GM21737 (cell line): ENCODE measurements around the gene PSMB5.

Experiments used
- ATAC-seq: cut with Tn5 transposase; IDR thresholded peaks from one replicate; pipeline ENCODE4 v1.9.1; 2021; ENCODE audit warnings: mild to moderate bottlenecking, moderate library complexity; ENCODE audit not compliant: unreplicated experiment

Gene PSMB5

DNA sequence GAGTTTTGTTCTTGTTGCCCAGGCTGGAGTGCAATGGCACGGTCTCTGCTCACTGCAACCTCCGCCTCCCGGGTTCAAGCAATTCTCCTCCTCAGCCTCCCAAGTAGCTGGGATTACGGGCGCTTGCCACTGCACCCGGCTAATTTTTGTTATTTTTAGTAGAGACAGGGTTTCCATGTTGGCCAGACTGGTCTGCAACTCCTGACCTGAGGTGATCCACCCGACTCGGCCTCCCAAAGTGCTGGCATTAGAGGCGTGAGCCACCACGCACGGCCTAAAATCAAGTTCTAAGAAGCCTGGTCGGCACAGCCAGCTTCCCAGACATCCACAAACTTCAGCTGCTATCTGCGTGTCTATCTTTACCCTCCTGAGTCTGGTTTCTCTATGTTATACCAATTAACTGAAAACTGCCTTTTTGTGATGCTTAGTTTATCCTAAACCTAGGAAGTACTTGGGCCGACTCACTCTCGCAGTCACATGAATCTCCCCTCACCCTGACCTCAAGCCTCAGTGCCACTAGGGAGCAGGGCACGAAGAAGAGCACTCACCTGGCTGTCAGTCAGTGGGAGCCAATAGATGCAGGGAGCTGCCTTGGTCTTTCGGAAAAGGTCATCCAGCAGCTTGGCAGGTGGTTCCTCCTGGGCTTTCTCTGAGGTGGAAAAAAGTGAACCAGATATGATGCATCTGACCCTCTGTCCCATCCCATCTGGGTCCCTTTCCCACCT lies 26.0 kb upstream of the PSMB5 start:
- ATAC-seq: no peak

DNA sequence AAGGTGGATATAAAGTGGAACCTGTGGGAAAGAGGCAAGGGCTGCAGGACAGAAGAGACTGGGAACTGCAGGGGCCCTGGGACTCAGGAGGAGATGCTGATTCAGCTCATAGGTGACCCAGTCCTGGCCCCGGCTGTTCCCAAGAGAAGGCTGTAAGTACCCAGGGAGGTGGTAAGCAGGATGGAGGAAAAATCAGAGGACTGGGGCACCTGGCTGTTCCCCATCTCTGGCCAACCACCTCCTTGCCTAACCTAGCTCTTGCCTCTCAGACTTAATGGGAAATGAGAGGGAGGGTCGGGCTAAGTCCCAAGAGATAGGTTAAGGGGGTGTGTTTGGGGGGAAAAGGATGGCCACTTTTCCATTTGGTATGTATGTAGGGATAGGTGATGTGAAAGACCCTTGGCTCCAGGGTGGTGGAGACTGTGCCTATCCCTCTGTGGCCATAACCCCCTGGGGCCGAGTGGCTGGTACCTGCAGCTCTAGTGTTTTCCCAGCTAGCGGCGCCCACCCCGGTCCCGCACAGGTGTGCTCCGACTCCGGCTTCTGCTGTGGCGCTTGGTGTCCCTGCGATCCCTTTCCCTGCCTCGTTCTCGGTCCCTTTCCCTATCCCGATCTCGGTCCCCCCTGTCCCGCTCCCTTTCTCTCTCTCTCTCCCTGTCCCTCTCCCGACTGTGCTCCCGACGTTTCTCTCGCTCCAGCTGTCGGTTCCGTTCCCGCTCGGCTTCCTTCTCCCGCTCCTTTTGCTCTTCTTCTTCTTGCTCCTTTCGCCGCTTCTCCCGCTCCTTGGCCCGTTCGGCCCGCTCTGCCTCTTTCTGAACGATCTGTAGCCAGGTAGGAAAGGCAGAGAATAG lies 24.2 kb upstream of the PSMB5 start:
- no peak for ATAC-seq

DNA sequence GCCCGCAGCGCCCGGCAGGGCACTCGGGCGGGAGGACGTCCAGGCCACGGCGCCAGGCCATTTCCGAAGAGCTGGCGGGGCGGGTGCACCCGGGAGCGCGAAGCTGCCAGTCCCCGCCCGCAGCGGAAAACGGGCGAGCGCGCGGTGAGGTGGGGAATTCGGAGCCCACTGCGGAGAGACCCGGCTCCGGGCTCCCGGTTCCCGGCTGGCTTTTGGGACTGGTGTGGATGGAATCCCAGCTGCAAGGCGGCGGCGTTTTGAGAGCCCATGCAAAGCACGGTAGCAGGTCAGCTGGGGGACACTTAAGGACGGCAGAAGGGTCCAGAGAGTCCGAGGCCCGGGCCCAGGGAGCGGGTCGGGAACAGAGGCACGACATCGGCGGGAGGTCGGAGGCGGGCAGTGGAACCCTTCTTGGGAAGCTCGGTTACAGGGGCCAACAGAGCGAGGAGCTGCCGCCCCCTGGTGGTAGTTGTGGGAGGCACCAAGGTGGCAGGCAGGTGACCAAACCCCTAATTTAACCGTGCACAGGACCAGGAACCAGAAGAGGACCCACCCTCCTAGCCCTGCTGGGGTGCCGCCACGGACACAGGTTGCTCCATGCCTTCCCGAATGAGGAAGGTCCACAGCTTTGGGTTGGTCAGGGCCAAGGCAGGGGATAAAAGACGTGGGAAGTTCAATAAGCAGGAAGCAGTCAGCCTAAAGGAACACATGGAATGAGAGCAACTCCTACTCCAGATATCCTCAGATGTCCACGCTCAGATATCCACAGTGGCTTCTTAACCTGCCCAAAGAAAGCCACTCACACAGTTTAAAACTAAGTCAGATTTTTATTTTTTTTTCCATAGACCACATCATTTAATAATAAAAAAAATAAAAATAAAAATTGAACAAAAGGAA lies 23.3 kb upstream of the PSMB5 start:
- peak; percentile 53 for ATAC-seq

DNA sequence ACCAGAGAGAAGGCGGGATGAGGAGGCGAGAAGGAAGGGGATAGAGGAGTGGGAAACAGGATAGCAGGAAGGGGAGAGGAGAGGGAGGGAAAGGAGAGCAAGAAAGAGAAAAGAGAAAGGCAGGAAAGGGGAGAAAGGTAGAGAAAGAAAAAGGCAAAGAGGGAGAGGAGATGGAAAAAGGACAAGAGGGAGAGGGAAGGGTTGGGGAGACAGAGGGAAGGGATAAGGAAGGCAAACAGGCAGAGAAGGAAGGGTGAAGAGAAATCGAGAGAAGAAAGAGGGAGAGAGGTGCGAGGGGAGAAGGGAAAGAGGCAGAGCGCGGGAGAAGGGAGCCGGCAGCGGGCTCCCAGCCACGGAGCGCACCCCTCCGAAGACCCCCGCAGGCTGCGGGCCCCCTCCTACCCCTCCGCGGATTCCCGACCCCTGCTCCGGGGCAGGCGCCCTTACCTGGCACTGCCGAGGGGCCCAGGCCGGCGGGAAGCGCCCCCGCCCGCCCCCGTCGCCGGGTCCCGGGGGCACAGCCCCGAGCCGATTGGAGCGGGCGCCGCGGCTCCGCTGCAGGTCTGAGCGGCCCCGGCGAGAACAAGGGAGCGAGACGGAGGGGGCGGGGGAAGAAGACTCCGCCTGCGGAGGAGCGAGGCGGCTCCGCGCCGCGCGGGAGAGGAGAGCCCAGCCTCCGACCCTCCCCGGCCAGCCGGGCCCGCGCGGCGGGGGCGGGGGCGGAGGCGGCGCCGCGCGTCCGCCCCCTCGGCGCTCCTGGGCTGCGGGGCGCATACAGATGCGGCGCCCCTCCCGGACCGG lies 22.5 kb upstream of the PSMB5 start, which contains the start of gene CDH24:
Gene CDH24 (minus strand): TSS at position 565 of the 801 bp plus-strand sequence. CDS start 1,787 bp downstream, outside the sequence.
- peak; percentile 43 for ATAC-seq

DNA sequence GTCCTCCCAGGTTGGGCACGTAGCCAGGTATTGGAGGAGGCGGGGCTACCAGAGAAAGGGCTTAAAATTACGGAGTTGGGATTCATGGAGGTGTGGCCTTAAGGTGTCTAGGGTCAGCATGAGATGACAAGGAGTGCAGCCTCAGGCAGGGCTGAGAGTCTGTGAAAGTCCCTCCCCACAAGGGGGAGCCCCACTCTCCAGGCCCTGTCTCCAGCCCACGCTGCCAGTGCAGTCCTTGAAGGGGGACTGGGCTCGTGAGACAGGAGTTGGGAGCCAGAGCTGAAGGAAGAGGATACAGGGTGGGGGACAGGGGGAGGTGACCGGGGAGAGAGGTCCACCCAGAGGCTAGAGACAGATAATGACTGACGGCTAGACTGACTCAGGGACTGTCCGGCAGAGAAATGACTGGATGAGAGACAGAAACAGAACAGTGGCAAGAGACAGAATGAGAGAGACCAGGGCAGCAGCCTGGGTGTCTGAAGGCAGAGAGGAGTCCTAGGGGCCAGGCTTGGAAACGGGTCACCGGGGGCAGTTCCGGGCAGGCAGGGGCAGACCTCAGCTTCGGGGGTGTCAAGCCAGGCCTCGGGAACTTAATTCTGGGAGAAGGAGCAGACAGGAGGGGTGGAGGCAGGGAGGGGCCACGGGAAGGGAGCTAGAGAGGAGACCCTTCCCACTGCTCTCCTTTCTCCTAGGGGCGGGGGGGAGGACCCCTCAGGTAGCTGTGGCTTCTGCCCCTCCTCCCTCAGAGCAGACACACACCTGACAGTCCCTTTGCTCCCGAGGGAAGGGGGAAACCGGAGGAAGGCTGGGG lies 21.6 kb upstream of the PSMB5 start:
- peak; percentile 50 for ATAC-seq

DNA sequence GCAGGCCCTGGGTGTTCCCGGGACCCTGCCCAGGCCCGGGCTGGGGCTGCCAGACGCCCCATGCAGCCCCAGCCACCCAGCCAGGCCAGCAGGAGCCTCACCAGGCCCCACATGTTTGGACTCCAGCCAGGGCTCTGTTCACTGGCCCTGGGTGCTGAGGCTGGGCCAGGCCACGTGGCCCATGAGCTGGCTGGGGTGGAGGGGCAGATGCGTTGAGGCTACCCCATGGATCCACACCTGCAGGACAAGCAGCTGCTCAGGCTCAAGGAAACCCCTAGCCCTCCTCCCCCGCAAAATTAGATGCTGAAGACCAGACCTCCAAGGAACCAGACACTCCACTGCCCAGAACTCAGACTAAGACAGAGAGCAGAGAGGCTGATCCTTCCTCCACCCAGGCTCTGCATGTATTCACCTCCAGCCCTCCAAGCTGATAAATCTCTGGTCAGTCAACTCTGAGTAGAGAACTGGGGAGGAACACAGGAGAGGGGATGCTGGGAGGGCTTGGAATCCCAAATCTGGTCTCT lies 21.0 kb upstream of the PSMB5 start:
- no peak for ATAC-seq

DNA sequence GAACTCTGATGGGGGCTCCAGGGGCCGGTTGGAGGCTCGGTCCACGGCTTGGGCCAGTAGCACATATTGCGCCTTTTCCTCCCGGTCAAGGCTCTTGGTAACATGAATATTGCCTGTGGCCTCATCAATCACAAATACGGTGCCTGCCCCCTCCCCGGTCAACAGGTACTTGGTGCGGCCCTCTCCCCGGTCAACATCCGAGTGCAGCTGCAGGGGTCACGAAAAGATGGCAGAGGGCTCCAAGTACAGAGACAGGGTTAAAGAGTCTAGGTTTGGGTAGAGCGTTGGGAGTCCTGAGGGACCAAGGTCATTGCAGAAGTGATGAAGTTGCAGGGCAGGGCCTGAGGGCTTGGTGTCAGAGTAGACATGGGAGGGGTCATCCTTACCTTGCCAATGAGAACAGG lies 20.4 kb upstream of the PSMB5 start:
- no peak for ATAC-seq

DNA sequence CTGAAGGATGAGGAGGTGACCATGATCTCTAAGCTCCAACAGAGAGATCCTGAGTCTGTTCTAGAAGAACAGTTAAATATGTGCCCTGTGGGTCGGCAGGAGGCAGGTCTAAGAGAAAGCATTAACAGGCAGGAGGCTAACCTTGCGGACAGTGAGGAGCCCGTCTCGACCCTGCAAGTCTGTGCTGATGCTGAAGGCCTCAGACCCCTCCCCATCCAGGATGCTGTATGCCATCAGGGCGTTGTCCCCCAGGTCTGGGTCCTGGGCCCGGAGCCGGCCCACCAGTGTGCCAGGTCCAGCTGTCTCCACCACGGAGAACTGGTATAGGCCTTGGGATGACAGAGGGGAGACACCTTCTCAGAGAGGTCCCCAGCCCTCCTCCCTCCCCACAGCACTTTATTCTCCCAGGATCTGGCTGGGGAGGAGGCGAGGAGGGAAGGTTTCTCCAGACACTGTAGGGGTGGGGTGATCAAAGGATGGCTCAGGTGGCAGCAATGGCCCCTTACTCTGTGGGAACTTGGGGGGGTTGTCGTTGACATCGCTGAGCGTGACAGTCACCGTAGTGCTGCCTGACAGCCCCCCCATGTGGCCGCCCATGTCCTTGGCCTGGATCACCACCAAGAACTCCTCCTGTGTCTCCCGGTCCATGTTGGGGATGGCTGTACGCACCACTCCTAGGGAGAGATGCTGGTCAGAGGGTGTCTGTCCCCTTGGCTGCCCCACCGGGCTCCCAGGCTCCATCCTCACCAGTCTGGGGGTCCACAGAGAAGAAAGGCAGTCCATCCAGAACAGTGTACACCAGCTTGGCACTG lies 19.5 kb upstream of the PSMB5 start:
- no peak for ATAC-seq

DNA sequence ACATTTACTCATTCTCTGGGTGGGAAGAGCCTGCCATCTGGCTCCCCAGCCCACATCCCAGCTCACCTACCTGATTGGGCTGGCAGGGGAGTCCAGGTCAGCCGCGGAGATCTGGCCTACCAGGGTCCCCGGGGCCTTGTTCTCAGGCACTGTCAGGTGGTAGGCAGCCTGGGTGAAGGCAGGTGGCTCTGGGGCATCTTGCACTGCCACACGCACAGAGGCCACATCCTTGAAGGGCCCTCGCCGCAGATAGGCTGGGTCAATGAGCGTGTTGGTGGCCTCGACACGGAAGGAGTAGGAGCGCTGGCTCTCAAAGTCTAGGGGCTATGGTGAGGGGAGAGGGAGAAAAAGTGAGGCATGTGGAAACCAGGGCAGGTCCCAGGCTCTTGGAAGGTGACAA lies 18.7 kb upstream of the PSMB5 start:
- ATAC-seq: no peak

DNA sequence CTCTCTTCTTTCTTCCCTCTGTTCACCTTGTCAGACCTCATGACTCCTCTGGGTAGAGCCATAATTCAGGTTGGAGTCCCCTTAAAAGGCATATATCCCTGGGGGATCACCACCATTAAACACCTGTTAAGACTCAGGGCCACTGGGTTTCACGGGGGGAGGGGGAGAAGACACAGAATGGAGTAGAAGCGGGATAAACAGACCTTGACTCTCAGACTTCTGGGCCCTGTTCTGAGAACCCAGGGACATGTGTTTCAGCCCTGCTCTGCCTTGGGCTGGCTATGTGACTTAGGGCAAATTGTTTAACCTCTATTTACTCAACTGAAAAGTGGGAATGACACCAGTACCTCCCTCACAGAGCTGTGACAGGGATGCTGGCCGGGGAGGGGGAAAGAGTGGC lies 18.0 kb upstream of the PSMB5 start:
- no peak for ATAC-seq

DNA sequence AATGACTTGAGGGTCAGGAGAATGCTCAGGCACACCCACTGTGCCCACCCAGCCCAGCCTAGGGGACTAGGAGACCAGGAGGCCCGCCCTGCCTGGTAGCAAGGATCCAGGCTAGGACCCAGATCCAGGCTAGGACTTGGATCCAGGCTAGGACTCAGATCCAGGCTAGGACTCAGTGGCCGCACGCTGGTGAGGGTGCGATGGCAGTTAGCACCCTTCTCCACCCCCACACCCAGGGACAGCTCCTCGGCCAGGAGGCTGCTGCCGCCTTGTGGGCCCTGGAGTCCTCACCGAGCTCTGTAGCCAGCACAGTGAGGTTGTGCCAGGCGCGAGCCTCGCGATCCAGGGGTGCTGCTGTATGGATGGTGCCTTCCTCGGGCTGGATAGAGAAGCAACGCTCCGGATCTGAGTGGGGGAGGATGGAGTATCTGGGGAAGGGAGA lies 17.5 kb upstream of the PSMB5 start:
- ATAC-seq: no peak

DNA sequence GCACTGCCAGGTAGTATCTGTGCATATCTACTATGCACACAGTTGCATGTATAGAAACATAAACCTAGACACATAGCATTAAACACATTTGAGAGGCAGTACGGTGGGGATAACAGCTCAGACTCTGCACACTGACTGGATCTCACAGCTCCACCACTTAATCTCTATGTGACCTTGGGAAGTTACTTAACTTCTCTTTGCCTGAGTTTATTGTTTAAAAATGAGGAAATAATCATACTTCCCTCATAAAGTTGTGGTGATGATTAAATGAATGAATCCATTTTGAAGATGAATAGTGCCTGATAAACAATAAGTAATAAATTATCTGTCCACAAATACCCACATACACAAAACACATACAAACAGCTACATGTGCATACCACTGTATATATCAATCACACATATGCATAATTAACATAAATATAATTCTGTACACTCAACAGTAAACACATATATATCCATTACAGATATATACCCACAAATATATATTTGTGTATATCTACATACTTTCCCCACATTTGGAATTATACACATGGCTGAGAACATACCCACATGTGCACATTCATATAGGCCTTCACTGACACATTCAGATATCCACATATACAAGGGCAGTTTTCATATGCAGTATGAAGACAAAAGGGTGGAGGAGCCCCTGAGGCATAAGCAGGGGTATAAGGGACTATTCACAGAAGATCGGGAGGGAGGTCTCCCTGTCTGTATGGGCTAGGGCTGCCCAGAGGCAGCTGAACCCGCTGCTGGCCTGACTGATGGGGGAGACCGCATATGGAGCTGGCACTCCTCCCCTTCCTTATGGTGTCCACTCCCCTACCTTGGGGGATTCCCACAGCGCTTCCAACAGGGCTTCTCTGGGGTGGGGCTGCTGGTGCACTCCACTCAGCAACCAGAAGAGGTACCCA lies 16.7 kb upstream of the PSMB5 start:
- no peak for ATAC-seq

DNA sequence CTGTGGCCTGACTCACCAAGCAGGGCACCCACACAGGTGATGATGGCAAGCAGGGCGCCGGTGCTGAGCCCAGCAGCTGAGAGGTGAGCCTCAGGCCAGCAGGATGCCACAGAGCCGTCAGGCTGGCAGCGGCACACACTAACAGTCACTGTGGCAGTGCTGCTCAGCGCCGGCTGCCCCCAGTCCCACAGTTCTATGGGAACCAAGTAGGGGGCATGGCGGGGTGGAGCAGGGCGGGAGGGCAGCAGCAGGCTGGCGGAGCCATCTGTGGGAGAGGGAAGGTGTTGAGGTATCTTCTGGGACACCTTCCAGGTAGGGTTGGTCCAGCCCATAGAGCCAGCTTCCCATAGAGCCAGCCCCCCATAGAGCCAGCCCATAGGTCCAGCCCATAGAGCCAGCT lies 14.3 kb upstream of the PSMB5 start:
- no peak for ATAC-seq

DNA sequence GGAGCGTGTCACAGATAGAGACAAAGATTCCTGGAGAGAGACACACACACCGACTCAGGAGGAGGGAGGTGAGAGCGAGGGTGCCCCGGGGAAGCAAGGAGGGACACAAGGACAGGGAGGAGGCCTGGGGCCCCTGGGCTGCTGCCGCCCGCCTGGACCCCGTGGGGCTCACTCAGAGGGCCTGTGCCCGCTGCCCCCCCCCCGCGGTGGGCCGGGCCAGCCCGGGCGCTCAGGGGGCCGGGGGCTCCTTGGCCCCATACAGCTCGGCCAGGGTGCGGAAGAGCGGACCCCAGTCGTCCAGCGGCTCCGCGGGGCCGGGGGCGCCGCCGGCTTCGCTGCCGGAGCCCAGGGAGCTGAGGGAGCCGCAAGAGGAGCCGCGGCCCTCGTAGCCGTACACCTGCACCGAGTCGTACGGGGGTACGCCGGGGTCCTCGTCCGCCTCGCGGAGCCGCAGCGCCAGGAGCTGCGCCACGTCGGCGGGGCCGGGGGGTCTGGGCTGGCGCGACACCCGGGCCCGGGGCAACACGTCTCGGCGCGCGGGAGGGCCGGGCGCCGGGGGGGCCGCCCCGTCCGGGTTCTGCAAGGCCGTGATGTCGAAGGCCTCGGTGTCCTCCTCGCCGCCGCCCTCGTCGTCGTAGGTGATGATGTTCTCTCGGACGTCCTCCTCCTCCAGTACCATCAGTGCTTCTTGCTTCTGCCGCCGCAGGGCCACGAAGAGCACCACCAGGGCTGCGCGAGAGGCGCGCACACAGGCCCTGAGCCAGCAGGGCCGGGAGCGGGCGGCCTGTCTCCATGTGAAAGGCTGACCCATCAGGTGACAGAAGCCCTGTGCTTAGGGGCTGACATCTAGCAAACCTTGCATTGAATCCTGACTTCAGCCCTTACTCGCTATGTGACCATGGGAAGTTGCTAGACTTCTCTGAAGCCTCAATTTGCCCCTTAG lies 13.3 kb upstream of the PSMB5 start:
- ATAC-seq: no peak

DNA sequence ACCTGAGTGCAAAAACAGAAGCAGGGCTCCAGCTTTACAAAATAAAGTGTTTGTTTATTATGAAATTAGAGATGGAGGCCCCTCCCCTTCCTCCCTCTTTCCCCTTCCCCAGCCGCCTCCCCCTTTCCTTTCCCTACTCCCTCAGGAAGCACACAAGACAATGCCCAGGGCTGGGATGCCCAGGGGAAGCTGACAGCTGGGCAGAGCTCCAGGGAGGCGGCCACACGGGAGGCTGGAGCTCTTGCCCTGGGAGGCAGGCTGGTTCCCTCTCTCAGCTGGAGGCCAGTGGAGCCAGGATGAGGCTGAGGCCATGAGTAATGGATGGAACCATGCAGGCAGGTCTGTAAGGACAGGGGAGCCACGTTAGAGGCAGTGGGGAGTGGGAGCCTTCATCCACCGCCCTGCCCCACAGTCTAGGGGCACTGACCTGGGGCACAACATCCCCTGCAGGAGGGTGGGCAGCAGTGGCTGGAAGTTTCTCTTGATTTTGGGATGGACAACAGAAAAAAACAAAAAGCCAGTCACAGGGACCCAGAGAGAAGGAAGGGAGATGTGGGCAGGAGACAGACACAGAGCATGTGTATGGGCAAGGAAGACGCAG lies 12.4 kb upstream of the PSMB5 start:
- ATAC-seq: no peak
